Astrocyte of the cerebellum (primary cell): ENCODE results near the gene AOAH.
"Not testable (repeated sequence)": the region's sequence is repeated elsewhere in the genome, so short reads cannot be mapped to it uniquely, and the experiment has no call there.

Experiments used
- DNase-seq: peaks from one replicate; pipeline ENCODE4 v3.0.0-alpha.2; 2011; ENCODE audit warnings: low read depth
- H3K4me3 ChIP-seq: 2 replicates; pipeline ENCODE4 v1.5.1; 2011; ENCODE audit warnings: mild to moderate bottlenecking, low read depth, low read length, moderate library complexity
- CTCF ChIP-seq: IDR thresholded peaks from 2 replicates; pipeline ENCODE4 v1.5.1; 2012; ENCODE audit warnings: low read length, low read depth, moderate library complexity, mild to moderate bottlenecking; ENCODE audit errors: missing control alignments
- in situ Hi-C: cut with HindIII; loops from 2 replicates; pipeline ENCODE4 v1.10.0; 2017; ENCODE audit warnings: low sequenced_read_pairs

Gene AOAH

GRCh38 chr7:36708767-36709166 lies 15.5 kb downstream of the AOAH start:
- in situ Hi-C loops = no loop called here
- TF ChIP-seq CTCF = no peak
- H3K4me3 ChIP-seq = no peak overlapping the region
- no peak for DNase-seq

- in situ Hi-C loops = no loop called here
- H3K4me3 ChIP-seq = no peak overlapping the region
- no peak for TF ChIP-seq CTCF
Measured at GRCh38 chr7:36707898-36708297, 16.4 kb downstream of the AOAH start.

GRCh38 chr7:36707465-36707864 lies 16.8 kb downstream of the AOAH start:
- TF ChIP-seq CTCF = no peak
- DNase-seq = no peak
- H3K4me3 ChIP-seq = no peak overlapping the region
- in situ Hi-C loops = no loop called here

More at GRCh38 chr7:36707898-36708297, 16.4 kb downstream of the AOAH start:
- DNase-seq = no peak

GRCh38 chr7:36703860-36704259 lies 20.4 kb downstream of the AOAH start:
- in situ Hi-C loops, DNase-seq, H3K4me3 ChIP-seq: not testable (repeated sequence)

- no peak overlapping the region for H3K4me3 ChIP-seq
- in situ Hi-C loops = no loop called here
- no peak for DNase-seq
- no peak for TF ChIP-seq CTCF
Measured at GRCh38 chr7:36692456-36692855, 31.8 kb downstream of the AOAH start.

GRCh38 chr7:36691983-36692382 lies 32.3 kb downstream of the AOAH start:
- in situ Hi-C loops = no loop called here
- TF ChIP-seq CTCF = no peak
- H3K4me3 ChIP-seq = no peak overlapping the region
- DNase-seq = no peak

GRCh38 chr7:36690514-36691187 lies 33.6 kb downstream of the AOAH start:
- in situ Hi-C loops = no loop called here
- no peak overlapping the region for H3K4me3 ChIP-seq
- no peak for DNase-seq
- no peak for TF ChIP-seq CTCF
